Measurements from ENCODE around the gene OR56A4. TPM values are rescaled to one million over a fixed set of nuclear protein-coding genes. Genes with fewer than 3 reads are reported as not detected.

OR56A4 gene, protein sequence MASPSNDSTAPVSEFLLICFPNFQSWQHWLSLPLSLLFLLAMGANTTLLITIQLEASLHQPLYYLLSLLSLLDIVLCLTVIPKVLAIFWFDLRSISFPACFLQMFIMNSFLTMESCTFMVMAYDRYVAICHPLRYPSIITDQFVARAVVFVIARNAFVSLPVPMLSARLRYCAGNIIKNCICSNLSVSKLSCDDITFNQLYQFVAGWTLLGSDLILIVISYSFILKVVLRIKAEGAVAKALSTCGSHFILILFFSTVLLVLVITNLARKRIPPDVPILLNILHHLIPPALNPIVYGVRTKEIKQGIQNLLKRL
- total RNA-seq: not detected in 2 replicates

DNA sequence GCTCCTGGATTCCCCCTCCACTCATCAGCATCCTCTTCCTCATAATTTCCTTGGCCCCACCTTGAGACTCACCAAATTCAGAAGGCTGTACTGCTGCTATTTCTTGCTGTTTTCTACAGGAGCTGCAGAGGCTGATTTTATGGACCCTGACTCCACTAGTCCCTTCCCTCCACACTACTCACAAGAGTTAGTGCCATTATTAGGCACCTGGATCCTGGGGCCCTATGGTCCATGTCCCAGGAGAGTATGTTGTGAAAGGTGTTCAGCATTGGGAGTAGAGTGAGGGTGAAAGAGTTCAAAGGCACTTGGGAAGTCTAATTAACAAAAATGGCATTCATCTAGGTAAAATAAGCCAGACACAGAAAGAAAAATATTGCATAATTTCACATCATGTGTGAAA lies at the start of gene OR56A4:
OR56A4 (minus strand) TSS at position 101 of the 400 bp plus-strand sequence. CDS start 3,954 bp downstream, outside the sequence.
- no peak within 1 kb of the TSS for H3K4me3 ChIP-seq (ENCODE audit: low read depth, low read length)
- TF ChIP-seq, protein P1, sequence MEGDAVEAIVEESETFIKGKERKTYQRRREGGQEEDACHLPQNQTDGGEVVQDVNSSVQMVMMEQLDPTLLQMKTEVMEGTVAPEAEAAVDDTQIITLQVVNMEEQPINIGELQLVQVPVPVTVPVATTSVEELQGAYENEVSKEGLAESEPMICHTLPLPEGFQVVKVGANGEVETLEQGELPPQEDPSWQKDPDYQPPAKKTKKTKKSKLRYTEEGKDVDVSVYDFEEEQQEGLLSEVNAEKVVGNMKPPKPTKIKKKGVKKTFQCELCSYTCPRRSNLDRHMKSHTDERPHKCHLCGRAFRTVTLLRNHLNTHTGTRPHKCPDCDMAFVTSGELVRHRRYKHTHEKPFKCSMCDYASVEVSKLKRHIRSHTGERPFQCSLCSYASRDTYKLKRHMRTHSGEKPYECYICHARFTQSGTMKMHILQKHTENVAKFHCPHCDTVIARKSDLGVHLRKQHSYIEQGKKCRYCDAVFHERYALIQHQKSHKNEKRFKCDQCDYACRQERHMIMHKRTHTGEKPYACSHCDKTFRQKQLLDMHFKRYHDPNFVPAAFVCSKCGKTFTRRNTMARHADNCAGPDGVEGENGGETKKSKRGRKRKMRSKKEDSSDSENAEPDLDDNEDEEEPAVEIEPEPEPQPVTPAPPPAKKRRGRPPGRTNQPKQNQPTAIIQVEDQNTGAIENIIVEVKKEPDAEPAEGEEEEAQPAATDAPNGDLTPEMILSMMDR (IDR thresholded peaks at IDR 0.05; ENCODE audit: insufficient read depth, low read length, severe bottlenecking): no peak
- no peak for DNase-seq (ENCODE audit: low read depth)
- H3K27me3 ChIP-seq (ENCODE audit: control insufficient read depth, insufficient read depth, low read length): no peaks in the 10 kb centered on the region
- H3K36me3 ChIP-seq (ENCODE audit: control insufficient read depth, insufficient read depth, low read length): no peaks in the 10 kb centered on the region
- FAIRE-seq: no peak

DNA sequence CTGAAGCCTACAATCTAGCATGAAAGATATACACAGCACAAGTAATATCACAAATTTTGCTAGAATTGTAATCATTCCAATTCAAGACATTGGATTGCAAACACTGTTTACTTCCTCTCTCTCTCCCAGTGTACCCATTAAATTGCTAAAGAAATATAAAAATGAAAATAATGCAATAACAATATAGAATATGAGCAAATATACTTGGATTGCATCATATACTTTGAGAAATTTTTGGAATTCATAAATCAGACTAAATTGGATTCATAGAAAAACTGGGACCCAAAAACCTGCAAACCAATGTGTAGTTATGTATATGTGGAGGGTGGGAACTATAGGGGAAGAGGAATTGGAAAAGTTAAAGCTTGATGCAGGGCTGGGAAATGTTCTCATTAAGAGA lies 48.8 kb upstream of the OR56A4 start:
- no peaks in the 10 kb centered on the region for H3K36me3 ChIP-seq (ENCODE audit: control insufficient read depth, insufficient read depth, low read length)
- TF ChIP-seq, protein P1 (IDR thresholded peaks at IDR 0.05; ENCODE audit: insufficient read depth, low read length, severe bottlenecking): no peak
- H3K4me3 ChIP-seq (ENCODE audit: low read depth, low read length): no peak overlapping the region
- H3K27me3 ChIP-seq (ENCODE audit: control insufficient read depth, insufficient read depth, low read length): no peaks in the 10 kb centered on the region
- no peak for DNase-seq (ENCODE audit: low read depth)
- FAIRE-seq: no peak

DNA sequence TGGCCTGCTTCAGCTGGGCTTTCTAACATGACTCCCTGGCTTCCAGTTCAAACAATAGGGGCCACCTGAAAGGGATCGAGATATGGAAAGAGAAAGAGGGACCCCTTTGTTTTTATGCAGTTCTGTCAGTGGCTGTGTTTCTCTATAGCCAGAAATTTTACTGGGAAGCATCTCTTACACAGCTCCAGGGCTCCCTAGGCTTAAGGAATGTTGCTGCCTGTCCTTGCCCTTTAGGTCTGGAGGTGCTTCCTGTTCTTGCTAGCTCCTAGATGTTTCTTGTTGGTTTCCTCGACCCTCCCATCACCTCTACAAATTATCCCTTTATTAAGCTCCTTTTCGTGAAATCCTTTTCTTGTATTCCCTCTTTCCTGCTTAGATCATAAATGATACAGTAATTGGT lies 45.6 kb upstream of the OR56A4 start:
- Histone ChIP-seq H3K27me3 (ENCODE audit: control insufficient read depth, insufficient read depth, low read length) (no peaks in the 10 kb centered on the region), H3K36me3 (ENCODE audit: control insufficient read depth, insufficient read depth, low read length) (no peaks in the 10 kb centered on the region), H3K4me3 (ENCODE audit: low read depth, low read length) (no peak overlapping the region)
- TF ChIP-seq, protein P1 (IDR thresholded peaks at IDR 0.05; ENCODE audit: insufficient read depth, low read length, severe bottlenecking): no peak
- no peak for DNase-seq (ENCODE audit: low read depth)
- no peak for FAIRE-seq

DNA sequence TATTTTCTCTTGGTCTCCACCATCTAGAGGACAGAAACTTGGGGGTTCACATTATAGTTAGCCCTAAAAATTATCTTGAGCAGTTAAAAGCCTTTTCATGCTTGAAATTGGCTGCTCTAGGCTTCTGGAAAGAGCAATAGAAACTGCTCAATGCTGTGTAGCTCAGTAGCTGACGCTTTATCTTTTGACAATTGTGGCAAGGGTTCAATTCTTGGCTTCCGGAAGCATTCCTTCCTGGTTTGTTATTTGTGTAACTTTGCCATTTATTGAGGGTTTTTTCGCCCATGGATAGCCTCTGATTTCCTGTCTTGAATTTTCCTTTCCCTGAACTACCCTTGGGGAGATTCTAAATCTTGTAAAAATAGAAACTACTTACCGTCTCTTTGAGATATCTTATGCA lies 34.1 kb upstream of the OR56A4 start:
- FAIRE-seq (no peak), DNase-seq (ENCODE audit: low read depth) (no peak)
- Histone ChIP-seq H3K27me3 (ENCODE audit: control insufficient read depth, insufficient read depth, low read length) (no peaks in the 10 kb centered on the region), H3K4me3 (ENCODE audit: low read depth, low read length) (no peak overlapping the region), H3K36me3 (ENCODE audit: control insufficient read depth, insufficient read depth, low read length) (no peaks in the 10 kb centered on the region)
- TF ChIP-seq, protein P1 (IDR thresholded peaks at IDR 0.05; ENCODE audit: insufficient read depth, low read length, severe bottlenecking): no peak

DNA sequence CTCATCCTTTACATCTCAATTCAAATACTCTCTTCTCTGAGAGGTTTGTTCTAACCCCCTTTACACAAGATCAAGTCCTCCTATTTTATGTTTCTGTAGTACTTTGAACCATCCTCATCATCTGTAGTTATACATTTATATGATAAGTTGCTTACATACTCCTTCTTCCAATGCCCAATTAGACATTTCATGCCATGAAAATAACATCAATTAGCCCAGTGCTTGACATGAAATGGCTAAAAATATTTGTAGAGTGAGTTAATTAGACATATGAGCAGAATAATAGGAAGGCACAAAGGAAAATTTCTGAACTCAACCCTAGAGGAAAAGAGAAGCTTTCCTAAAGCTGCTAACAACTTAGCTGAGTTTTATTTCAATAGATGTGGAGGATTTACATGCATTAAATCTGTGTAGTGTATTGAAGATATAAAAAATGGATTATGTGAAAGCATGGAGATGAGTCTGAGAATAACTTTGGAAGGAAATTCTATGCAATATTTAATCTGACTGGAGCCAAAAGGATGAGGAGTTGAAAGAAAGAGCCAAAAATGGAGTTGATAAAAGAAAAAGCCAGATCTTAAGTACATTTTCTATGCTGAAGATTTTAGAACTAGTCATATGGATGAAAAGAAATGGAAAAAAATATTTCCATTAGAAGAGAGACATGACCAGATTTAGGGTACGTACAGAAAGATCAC lies 24.1 kb upstream of the OR56A4 start, which contains the start of gene OR56A1:
OR56A1 (minus strand) TSS at position 51 of the 698 bp plus-strand sequence. CDS start 3,066 bp downstream, outside the sequence.
- FAIRE-seq: no peak
- DNase-seq (ENCODE audit: low read depth): no peak
- TF ChIP-seq, protein P1 (IDR thresholded peaks at IDR 0.05; ENCODE audit: insufficient read depth, low read length, severe bottlenecking): no peak
- Histone ChIP-seq H3K4me3 (ENCODE audit: low read depth, low read length) (no peak within 1 kb of the TSS), H3K36me3 (ENCODE audit: control insufficient read depth, insufficient read depth, low read length) (no peaks in the 10 kb centered on the region), H3K27me3 (ENCODE audit: control insufficient read depth, insufficient read depth, low read length) (no peaks in the 10 kb centered on the region)
